ENCODE measurements around the gene PHACTR2.

GRCh38 chr6:143727035-143727434 lies 49.3 kb downstream of the PHACTR2 start:
- TF ChIP-seq CTCF (IDR thresholded peaks at IDR 0.05) = no peak
- TF ChIP-seq POLR2A (IDR thresholded peaks at IDR 0.05) = no peak

All from upper lobe of left lung (tissue), 4 donors.